HG03196 (cell line): ENCODE data around the gene PRDM15.

Experiments used
- ATAC-seq: cut with Tn5 transposase; IDR thresholded peaks from one replicate; pipeline ENCODE4 v1.9.1; 2021; ENCODE audit not compliant: unreplicated experiment

The PRDM15 gene

DNA sequence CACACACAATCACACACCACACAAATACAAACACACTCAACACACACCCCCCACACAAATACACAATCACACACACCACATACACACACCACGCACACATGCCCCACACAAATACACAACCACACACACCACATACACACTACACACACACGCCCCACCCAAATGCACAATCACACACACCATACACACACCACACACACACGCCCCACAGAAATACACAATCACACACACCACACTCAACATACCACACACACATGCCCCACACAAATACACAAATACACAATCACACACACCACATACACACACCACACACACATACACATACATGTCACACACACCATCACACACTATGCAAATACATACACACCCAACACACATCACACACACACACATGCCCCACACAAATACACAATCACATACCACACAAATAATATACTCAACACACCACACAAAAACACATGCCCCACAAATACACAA, 50.2 kb downstream of the PRDM15 start:
- no peak for ATAC-seq

DNA sequence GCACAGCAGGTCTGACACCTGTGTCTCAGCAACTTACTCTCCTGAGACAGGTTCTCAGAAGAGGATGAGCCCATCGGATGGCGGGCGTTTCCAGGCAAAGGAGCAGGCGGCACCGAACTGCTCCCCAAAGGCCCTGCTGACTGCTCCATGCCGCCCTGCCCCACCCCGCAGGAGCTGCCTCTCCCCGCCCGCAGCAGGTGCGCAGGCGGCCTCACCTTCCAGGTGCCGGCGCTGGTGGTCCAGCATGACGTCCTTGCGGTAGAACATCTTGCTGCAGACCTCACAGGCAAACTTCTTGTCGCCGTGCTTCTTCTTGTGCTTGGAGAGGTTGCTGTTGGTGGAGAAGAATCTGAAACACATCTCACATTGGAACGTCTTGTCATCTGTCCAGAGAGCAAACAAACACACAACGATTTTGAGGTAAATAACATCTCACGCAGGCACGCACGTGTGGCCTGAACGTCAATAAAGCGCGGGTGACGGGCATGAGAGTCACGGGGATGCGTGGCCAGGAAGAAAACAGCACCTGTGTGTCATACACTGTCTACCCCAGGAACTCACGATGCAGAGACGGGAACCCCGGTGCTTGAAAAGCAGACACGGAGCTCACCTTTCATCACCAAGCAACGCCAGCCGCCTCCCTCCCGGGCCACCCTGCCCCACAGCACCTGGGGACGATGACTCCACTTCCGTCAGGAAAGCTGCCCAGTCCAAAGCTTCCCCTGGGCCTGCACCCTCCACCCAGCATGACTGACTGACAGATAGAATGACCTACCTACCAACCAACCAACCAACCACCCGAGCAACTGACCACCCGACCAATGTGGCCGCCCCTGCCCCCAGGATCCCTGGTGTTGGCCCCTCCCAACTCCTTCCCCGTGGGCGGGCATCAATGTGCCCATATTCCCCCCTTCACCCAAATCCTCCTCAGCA, 50.9 kb downstream of the PRDM15 start:
- no peak for ATAC-seq

DNA sequence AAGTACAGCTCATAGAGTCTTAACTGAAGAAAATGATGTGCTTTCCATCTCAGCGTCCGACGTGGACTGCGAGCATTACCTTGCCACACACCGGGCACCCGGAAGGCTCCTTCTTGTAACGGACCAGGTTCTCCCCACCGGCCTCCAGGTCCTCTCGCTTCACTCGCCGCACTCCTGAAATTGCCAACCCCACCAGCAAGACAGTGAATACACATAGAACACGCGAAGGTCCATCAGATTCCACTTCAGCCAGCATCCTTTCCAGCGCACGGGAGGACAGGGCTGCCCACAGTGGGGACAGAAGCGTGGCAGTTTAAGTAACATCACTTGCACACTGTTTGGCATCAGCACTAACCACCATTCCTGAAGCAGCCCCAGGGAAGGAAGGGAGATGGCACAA, 53.3 kb downstream of the PRDM15 start:
- no peak for ATAC-seq

DNA sequence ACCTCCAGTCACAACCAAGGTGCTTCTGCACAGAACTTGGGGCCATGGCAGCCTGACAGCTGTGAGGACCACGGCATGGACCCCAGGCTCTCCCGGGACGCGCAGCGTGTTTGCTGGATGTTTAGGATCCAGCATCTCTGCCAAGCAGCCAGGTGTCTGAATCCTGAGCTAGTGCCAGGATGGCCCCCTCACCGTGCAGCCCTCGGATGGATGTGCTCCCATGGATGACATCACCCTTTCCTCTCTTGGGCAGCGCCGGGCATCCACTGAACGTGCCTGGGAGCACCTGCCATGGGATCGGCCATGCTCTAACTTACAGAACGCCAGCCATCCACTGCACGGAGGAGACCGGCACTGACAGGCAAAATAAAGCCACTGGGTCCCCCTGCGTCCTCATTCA, 53.9 kb downstream of the PRDM15 start:
- ATAC-seq, result no peak

DNA sequence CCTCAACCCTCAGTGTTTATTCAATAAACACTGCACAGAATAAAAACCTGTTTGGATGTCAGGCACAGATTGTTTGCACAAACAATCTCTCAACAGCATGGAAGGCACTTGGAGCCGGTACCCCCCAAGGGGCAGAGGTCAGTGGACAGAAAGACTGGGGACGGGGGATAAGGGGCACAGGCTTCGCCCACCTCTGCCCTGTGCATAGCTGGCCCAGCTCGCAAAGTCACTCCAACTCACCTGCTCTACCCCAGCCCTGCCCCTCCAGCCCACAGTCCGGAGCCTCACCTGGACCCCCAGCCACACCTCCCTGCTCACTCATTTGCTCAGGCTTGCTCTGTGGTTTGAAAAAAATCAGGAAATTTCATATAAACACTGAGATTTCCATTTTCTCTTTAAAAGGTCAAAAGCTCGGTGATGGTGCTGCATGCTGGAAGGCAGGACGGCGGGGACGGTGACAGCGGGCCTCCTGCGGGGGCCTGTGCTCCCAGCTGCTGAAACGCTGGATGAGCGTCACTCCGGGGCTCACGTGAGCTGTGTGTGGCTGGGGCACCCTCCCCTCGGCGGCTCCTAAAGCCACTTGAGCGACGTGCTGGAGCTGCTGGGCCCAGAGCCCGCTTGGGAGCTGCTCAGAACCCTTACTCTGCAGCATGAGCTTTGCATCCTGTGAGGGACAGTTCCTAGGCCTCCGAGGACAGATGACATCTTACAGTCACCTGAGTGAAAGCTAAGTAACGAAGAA, 54.5 kb downstream of the PRDM15 start:
- ATAC-seq, result no peak

GRCh38 chr21:41823906-41824305, 55.2 kb downstream of the PRDM15 start:
- no peak for ATAC-seq

- no peak for ATAC-seq
Observed at GRCh38 chr21:41823166-41823565, 56.0 kb downstream of the PRDM15 start.

- ATAC-seq, result no peak
Observed at GRCh38 chr21:41821756-41822431, 57.2 kb downstream of the PRDM15 start.

DNA sequence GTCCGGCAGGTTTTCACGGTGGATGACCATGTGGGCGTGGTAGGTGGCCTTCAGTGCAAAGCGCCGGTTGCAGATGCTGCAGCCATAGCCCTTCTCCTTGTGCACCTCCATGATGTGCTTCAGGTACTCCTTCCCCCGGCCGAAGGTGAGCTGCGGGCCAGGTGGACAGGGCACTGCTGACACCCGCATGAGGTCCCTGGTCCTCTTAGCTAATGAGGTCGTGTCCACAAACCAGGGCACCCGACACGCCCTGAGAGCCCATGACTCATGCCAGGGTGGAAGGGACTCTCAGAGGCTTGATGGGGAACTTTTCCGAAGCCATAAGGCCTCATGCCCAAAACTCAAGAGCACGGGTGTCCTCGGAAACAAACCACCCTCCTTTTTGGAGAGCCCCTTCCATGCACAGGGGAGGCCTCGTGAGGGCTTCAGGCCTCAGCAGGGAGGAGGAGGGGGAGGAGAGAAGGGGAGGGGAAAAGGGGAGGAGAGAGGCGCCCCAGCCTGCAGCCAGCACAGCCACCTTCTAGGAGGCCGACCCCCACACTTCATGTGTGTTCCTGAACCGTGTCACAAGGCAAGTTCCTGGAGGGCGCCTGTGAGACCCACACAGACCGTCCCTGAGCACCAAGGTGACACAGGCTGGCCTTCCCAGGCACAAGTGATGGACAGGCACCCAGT, 57.9 kb downstream of the PRDM15 start:
- no peak for ATAC-seq

DNA sequence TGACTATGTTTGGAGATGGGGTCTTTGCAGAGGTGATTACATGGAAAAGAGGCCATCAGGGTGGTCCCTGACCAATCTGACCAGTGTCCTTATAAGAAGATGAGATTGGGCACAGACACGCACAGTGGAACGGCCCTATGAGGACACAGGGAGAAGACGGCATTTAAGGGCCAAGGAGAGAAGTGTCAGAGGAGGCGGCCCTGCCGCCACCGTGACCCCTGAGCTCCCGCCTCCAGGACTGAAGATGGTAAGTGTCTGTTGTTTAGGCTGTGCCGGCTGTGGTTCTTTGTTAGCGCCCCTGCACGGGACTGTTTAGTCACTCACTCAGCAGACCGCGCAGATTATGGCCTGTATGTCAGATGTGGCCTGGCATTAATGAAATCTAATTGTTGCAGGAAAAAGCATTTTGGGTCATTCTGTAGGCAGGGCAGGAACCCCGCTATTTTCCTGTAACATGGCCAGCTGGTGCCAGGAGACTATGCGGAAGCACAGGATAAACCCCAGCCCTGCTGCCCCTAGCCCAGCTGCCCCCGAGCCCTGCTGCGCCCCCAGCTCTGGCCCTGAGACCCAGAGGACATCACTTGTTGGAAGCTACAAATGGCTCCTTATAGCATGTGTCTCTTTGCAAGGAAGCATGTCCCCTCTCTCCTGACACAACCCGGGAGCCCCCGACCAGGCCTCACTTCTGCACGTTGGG, 58.6 kb downstream of the PRDM15 start:
- ATAC-seq, result no peak

DNA sequence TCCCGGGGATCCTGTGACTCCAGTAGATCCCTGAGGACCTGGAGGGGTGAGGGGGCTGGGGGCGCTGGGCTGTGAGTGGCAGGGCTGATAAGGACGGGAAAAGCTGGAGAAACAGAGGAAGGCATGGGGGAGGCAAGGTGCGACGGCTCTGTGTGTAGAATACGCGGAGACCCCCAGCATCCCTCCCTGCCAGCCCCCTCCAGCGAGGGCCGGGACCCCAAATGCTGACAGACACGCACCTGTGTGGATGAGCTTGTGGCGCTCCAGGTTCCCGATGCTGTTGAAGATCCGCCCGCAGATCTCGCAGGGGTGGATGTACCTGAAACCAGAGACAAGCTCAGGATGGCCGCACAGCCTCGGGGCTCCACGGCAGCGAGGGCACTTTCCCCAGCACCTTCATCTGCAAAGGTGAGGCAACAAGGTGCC, 59.3 kb downstream of the PRDM15 start:
- no peak for ATAC-seq

DNA sequence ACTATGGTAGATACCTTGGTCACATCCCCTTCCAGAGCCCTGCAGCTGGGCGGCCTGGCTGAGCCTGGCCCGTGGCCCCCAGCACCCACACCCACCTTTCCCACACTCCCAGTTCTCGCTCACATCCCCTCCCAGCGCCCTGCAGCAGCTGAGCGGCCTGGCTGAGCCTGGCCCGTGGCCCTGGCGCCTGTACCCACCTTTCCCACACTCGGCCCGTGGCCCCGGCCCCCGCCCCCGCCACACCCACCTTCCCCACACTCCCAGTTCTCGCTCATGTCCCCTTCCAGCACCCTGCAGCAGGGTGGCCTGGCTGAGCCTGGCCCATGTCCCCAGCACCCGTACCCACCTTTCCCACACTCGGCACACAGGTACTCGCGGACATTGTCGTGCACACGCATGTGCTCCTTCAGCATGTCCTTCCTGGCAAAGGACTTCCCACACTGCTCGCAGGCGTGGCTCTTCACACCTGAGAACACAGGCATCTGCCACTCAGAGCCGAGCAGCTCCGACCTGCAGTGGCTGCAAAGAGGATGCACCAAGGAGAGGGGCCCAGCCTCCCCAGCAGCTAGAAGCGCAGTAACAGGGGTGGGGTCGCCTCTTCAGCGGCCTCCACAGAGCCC, 59.8 kb downstream of the PRDM15 start:
- ATAC-seq, result no peak

- ATAC-seq, result no peak
Observed at GRCh38 chr21:41817877-41818855, 61.0 kb downstream of the PRDM15 start.

DNA sequence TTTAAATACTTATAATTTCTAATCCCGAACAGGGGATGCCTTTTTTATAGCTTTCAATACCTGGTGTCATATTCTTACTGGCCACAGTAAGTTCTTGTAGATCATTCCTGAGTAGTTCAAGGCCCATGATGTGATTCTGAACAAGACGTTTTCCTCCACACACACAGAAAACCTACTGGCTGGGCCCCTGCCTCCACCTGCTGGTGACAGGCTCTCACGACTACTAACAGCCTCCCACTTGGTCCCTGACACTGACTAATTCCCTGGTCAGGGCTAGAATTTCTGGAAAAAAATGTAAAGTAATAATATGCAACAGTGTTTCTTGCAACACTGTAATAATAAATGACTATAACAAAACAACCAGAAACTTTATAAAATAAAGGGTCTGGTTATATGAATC, 61.9 kb downstream of the PRDM15 start:
- no peak for ATAC-seq

DNA sequence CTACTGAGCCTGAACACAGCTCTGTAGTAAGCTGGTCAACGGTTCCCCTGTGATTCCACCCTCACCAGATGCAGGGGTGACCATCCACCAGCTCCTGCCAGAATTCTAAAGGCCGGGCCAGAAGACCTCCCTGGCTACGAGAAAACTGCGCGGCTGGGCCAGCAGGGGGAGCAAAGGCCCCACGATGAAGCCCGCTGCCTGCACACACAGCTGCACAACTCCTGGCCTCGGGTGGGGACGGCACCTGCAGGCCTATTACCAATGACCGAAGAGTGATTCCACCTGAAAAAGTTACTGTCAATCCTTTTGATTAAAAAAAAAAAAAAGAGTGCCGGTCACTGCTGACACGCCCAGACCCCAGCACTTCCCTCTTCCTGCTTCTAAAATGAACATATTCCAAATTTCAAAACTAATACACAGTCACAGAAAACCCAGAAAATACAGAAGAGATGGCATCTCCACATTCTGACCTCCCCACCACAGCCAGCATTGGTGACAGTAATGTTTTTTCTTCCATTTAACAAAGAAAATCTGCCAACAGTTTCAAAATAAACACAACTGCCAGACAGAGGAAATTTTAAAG, 62.5 kb downstream of the PRDM15 start:
- peak; percentile 60 for ATAC-seq

DNA sequence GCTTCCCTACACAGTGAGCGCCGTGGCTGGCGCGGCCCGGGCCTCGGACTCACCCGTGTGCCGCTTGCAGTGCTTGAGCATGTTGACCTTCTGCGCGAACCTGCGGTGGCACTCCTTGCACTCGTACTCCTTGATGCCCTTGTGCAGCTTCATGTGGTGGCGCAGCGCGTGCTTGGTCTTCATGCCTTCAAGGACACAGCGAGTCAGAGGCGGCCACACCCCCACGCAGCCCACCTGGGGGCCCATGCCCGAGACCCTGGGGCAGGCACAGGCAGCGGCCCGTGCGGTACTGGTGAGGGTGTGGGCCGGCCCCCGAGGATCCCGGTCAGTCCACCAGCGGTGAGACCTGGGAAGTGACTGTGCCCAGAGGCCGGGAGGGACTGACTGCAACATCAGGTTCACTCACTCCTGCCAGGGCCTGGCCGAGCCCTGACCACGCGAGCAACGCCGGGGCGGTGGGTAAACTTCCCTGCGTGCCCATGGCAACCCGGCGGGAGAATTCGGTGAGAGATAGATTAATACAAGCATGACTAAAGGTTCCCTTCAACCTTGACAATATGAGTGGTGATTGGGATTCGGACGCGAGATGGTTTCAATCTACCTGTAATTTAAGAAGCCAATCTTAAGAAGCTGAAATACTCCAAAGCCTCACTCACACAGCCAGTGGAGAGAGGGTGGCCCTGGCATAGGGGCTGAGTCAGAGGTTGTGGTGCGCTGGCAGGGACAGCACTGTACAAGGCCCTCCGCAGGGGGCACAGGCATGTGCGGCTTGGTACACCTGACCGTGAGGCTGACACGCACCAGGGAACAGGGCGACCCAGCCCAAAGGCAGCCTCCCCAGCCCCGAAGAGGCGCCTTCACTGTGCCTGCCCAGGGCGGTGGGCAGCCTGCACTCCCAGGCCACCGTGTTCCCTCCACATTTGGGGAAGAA, 63.2 kb downstream of the PRDM15 start:
- ATAC-seq, result no peak

- no peak for ATAC-seq
Observed at GRCh38 chr21:41813226-41813625, 65.9 kb downstream of the PRDM15 start.
